ENCODE data around the gene ROR1.

GRCh38 chr1:63980740-63981407 lies 207.1 kb downstream of the ROR1 start:
- TF ChIP-seq CTCF (IDR thresholded peaks at IDR 0.05; ENCODE audit: low read length) (no peak), EZH2 (optimal IDR thresholded peaks at IDR 0.05; ENCODE audit: low read depth, low read length) (no peak)
